HG03354 (cell line): ENCODE results near the gene PLEKHA6.
A peak's percentile ranks its signal among the peaks of the same experiment; 100 is the strongest.

Source experiments
- ATAC-seq: cut with Tn5 transposase; IDR thresholded peaks from one replicate; pipeline ENCODE4 v1.9.1; 2021; ENCODE audit warnings: mild to moderate bottlenecking; ENCODE audit not compliant: unreplicated experiment, poor library complexity, severe bottlenecking

Gene PLEKHA6

DNA sequence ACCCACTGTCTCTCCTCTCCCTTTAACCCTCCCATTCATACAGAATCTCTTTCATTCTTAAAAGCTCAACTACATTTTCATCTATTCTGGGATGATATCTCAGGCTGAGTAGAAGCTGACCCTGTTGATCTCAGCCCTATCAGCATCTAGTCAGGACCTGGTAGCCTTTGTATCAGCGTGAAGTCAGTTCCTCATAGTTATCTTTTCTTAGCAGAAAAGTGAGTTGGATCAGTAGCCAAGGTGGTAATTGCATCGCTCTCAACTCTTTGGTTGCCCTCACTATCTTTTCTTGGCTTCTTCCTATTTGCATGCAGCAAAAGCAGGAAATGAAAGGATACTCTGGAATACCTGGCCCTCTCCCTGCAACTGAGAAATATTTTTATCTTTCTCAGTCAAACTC is 132.4 kb downstream of the PLEKHA6 start:
- ATAC-seq, result no peak

DNA sequence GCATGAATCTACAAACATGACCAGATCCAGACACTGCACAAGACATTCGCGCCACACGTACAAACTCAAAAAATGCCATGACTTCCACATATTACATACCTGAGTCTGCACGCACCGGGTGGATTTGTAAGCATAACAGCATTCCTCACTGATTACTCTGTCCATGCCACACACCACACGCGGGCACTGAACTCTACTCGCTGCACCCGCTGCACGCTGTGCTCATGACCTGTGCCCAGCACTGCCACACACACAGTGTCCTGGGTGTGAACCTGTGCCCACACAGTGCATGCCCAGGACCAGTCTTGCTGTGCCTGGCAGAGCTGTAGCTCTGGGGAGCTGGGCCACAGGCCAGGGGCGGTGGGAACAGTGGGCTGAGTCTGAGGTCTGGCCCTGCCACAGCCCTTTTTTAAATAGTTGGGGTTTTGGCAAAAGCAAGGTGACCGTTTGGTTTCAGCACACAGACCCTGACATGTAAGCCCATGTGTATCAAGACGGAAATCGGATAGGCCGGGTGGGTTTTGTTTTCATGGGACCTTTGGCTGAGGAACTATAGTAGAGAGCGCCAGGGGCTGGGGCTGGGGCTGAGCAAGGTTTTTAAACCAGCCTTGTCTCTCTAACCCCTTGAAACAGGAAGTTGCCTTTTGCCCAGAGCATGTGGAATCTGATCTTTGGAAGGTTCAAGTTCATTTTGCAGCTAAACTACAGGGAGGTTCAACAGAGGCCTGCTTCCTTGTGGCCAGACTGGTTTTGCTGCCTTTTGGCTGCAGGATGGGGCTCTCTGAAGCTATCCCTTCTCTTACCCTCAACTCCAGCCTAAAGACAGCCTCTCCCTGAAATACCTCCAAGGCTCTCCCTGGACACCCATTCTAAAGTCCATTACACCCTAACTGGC is 133.6 kb downstream of the PLEKHA6 start:
- no peak for ATAC-seq

- ATAC-seq, result no peak
These were observed 135.1 kb downstream of the PLEKHA6 start for GRCh38 chr1:204224655-204225054.

DNA sequence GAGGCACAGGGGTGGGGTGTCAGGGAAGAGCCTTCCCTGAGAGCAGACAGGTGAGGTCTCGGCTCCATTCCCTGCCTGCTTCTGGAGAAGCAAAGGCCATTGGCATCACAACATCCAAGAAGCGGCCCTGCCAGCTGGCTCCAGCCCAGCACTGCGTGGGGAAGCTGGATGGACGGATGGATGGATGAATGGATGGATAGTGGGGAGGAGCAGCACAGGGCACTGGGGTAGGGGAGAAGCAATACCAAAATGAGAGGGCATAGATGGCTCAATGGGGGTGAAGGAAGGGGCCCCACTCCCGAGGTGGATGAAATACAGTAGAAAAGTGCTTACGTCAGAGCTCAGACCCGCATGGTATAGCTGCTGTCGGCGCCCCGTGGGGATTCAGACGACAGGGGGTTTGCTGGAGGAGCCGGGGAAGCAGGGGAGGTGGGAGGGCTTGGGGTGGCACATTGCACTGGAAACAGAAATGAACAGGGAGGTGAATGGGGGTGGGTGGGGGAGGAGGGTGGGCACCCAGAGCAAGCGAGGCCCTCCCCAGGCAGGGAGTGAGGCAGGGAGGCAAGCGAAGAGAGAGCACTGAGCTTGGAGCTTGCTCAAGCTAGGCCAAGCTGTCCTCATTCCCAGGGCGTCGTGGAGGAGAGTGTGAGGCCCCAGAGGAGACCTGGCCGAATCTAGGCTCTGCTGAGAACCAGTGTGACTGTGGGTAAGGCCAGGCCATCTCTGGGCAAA is 136.4 kb downstream of the PLEKHA6 start:
- ATAC-seq, result no peak

GRCh38 chr1:204222764-204223055 is 137.0 kb downstream of the PLEKHA6 start:
- ATAC-seq, result no peak

- ATAC-seq, result no peak
These were observed 137.5 kb downstream of the PLEKHA6 start for GRCh38 chr1:204222006-204222763.

DNA sequence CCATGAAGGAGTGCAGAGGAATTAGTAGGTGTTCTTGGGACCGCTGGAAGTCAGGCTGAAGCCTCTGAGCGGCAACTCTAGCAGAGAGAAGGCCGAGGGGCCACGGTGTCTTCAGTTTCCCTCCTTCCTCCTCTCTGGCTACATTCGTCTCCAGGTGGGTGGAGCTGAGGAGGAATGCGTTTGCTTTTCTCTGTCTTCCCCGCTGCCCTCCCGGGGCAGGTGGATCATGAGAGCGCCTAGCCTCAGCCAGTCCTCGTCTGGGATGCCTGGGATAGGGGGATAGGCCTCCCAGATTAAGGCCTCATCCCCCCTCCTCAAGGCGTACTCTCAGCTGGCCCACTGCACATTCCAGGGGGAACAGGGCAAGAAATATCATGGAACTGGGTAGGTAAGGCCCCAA is 138.5 kb downstream of the PLEKHA6 start:
- ATAC-seq, result no peak

GRCh38 chr1:204219971-204220616 is 139.6 kb downstream of the PLEKHA6 start:
- ATAC-seq, result no peak

DNA sequence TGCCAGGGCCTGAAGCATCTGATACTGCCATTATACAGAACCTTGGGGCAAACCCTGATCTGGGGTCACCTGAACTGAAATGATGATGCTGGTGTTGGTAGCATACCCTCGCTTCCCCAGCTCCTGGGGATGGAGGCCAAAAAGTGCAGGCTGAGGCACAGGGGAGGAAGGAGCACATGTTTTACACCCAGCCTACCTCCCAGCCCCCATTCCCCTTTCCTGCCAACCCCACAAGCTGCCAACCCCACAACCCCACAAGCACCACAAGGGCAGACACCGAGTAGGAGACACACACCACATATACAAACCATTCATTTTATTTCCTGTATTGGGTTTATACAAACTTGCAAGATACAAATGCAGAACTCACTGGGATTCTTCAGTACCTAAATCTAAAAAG is 141.2 kb downstream of the PLEKHA6 start:
- ATAC-seq, result no peak

DNA sequence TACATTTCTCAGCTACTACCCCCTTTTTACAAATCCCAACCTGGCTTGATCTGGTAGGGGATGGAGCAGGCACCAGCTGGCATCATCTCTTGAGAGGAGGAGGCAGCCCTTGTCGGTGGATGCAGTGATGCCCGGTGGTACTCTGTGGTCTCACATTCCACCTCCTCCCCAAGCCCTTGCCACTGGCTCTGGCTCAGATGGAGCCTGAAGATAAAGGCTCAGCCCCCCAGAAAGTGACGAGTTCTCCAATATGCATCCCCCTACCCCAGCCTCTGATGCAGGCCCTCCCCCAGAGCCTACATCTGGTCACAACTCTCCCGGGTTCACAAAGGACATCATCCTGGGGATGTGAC is 142.1 kb downstream of the PLEKHA6 start:
- no peak for ATAC-seq

- no peak for ATAC-seq
These were observed 142.7 kb downstream of the PLEKHA6 start for GRCh38 chr1:204216880-204217647.

DNA sequence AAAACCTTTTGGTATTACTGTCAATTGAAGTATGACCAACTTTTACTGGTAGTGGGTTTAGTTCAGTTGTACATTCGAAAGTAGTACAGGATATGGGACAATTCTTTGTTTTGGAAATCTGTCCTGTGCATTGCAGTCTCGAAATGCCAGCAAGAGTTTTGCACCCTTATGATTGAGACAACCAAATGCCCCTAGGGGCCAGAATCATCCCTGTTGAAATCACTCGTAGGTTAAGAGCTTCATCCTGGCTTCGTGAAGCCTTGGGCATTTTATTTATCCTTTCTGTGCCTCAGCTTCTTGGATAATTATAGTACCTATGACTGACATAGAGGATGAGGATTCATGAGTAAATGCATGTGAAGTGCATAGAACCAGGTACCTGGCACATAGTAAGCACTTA is 143.5 kb downstream of the PLEKHA6 start:
- ATAC-seq, result no peak

DNA sequence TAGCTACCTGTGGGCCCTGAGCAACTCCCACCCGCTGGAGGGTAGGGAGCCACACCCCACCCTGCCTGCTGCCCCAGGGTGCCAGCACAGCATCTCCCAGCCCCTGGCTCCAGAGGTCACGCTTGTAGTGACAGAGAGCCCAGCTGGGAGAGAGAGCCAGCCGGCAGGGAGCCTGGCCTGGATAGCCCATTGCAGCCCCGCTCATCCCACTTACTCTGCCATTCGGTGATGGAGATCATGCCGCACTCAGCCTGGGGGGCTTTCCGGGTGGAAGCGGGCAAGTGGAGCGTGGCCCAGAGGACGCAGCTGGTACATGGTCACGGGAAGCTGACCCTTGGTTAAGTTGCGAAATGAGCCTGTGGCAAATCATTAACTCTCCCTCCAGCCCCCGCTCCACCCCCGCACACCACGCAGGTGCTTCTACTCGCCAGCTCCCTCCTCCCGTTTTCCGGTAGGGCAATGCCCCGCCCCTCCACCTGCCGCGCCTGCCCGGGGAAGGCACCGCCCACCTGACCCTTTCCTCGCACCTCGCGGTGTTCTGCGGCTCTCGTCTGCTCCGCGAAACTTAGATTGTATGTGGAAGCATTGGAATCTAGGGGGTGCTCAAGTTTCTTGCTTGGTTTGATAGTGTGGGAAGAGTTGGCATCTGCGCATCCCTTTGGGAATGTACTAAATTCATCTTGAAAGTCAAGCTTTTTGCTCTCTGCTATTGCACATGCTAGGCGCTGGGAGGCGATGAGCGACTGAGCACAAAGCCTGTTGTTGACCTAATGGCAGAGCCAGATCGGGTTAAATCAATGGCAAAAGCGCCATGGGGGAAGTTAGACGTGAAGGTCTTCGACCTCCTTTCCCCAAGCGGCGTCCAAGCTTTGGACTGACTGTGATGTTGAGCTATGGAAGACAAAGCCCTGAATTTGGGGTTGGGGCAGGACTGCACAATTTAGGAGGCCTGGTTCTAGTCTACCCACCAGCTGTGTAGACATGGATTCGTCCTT is 145.8 kb downstream of the PLEKHA6 start, which contains the start of gene GOLT1A:
Gene GOLT1A (minus strand): TSS at position 321 of the 995 bp plus-strand sequence. CDS start 82 bp downstream, at position 239.
- ATAC-seq, result peak; percentile 86

- ATAC-seq, result no peak
These were observed 147.0 kb downstream of the PLEKHA6 start for GRCh38 chr1:204212715-204213114.

GRCh38 chr1:204211046-204211445 is 148.7 kb downstream of the PLEKHA6 start:
- ATAC-seq, result no peak

- peak; percentile 68 for ATAC-seq
These were observed 152.6 kb downstream of the PLEKHA6 start for GRCh38 chr1:204207136-204207616.

GRCh38 chr1:204206121-204206520 is 153.6 kb downstream of the PLEKHA6 start:
- ATAC-seq, result no peak

DNA sequence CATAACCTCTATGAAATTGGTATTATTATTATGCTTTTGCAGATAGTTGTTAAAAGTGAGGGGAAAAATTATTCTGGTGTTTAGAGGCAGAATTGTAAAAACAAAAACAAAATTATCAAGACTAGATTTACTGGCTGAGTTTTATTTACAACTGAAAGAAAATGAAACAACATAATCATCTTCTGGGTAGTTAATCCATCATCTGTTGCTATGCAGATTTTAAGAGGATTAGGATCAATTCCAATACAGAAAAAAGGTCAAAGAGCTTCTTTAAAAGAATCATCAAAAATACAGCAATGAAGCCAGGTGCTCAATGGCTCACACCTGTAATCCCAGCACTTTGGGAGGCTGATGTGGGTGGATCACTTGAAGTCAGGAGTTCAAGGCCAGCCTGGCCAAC is 154.2 kb downstream of the PLEKHA6 start:
- ATAC-seq, result no peak
